Coronary artery (tissue), 2 donors: ENCODE data around the gene CACNA1C.

ENCODE experiments used
- DNase-seq: peaks from one replicate; pipeline ENCODE4 v3.0.0-alpha.2; 2017; ENCODE audit warnings: low spot score
- H3K27ac ChIP-seq, 2 donors: fragments of 200-600 bp; sonication (generic); one replicate each; pipeline ENCODE4 v1.5.1; 2016 to 2019
- H3K4me3 ChIP-seq: fragments of 200-600 bp; sonication (generic); 2 replicates; pipeline ENCODE4 v1.5.1; 2016; ENCODE audit warnings: mild to moderate bottlenecking, moderate library complexity
- TF ChIP-seq, protein P1 (sequence below): fragments of 200-600 bp; sonication (generic); IDR thresholded peaks from one replicate; pipeline ENCODE4 v1.5.1; 2019; ENCODE audit warnings: antibody characterized with exemption

The CACNA1C gene

DNA sequence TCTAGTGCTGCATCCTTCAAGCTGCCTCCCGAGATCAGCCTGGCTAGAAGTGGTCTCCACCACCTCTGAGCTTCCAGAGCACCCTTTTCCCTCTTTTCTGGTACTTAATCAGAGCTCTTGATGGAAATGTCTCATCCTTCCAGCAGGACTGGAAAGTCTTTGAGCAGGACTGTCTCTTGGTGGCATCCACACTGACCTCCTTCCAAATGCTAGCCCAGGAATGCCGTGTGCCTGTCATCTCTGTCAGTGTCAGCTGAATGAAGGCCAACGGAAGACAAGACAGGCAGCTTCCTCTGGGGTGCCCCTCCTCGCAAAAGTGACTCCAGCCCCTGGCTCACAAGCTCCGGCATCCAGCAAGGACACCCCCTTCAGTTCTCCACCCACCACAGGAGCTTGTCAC lies 570.7 kb downstream of the CACNA1C start:
- no peak for DNase-seq
- TF ChIP-seq, protein P1, sequence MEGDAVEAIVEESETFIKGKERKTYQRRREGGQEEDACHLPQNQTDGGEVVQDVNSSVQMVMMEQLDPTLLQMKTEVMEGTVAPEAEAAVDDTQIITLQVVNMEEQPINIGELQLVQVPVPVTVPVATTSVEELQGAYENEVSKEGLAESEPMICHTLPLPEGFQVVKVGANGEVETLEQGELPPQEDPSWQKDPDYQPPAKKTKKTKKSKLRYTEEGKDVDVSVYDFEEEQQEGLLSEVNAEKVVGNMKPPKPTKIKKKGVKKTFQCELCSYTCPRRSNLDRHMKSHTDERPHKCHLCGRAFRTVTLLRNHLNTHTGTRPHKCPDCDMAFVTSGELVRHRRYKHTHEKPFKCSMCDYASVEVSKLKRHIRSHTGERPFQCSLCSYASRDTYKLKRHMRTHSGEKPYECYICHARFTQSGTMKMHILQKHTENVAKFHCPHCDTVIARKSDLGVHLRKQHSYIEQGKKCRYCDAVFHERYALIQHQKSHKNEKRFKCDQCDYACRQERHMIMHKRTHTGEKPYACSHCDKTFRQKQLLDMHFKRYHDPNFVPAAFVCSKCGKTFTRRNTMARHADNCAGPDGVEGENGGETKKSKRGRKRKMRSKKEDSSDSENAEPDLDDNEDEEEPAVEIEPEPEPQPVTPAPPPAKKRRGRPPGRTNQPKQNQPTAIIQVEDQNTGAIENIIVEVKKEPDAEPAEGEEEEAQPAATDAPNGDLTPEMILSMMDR, result no peak
- H3K4me3 ChIP-seq, result no peak overlapping the region
- no peak overlapping the region for H3K27ac ChIP-seq

DNA sequence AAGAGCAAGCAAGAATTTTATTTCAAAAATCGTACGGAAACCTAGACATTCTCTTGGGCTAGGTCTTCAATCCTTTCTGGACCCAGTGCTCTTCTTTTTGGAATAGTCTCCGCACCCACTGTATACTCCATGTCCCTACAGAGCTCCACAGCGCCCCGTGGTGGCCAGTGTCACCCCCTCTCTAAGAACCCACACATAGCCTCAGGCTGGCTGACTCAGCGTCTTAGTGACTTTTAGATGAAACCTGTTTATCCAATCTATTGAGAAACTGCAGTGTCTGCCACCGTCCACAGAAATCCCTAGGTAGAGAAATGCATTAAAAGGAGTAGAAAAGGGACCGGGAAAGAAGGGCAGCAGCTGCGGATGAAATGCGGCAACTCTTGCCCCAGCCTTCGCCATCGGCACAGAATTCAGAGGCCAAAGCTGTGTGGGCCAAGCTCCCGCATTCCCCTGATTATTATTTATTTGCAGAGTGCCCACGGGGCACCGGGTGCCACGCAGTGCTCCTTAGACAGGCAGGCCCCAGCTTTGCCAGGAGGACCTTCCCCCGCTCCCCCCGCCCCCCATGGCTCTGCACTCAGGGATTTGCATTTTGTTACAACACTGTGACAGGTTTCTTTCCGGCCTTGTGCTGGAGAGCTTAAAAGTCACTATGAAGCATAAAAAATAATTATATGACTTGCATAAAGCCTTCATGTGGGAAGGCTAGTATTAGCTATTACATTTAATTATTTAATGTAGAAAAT lies 571.9 kb downstream of the CACNA1C start:
- Histone ChIP-seq H3K4me3 (no peak overlapping the region), H3K27ac (no peak overlapping the region)
- TF ChIP-seq, protein P1, result no peak
- DNase-seq, result no peak

DNA sequence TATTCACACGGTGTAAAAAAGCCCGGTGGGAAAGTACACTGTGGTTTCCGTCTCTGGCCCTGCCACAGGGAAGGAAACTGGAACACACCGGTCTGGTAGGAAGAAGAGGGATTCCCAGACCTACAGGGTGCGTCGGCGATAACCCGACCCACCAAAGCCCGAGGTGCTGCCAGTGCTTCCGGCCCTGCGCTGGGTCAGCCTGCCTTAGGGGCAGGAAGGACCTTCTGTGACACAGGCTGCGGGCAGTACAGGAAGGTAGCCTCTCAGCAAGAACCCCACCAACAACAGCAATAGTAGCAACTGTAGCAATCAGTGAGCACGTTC lies 572.5 kb downstream of the CACNA1C start:
- TF ChIP-seq, protein P1, result no peak
- DNase-seq, result no peak

DNA sequence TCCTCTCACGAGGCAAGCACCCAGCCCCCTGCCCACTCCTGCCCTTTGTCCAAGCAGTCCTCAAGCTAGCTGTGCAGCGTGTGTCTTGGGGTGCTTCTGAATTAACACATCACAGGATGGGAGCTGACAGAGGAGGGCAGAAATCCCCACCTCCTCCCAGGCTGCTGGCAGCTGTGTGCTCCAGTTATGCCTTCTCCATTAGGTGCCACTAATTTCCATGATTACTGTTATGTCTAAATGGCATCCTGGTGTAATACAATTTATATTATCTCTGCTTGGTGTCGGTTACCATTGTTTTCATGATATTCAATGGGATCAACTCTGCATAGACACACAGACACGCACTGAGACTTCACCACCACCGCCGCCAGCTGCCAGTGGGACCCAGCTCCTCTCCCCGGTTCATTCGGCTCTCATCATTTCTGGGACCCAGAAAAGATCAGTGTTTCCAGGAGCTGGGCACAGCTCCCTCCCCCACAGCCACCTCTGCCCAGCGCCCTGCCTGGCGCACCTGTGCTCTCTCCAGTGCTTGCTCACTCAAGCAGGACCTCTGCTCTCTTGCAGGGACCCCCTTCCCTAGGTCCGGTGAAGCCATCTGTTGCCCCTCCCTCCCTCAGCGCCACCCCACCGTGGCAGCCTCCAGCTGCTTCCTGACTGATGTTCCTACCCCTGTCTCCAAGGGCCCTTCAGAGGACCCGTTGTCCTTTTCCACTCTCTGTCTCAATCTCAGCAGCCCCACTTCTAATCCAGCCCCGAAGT lies 574.5 kb downstream of the CACNA1C start:
- H3K27ac ChIP-seq, result peak overlapping the region in 1 of 2 donors; percentile 13
- no peak for DNase-seq
- no peak overlapping the region for H3K4me3 ChIP-seq
- TF ChIP-seq, protein P1, result no peak

More for the DNA sequence above, 572.5 kb downstream of the CACNA1C start:
- H3K4me3 ChIP-seq, result no peak overlapping the region
- no peak overlapping the region for H3K27ac ChIP-seq

DNA sequence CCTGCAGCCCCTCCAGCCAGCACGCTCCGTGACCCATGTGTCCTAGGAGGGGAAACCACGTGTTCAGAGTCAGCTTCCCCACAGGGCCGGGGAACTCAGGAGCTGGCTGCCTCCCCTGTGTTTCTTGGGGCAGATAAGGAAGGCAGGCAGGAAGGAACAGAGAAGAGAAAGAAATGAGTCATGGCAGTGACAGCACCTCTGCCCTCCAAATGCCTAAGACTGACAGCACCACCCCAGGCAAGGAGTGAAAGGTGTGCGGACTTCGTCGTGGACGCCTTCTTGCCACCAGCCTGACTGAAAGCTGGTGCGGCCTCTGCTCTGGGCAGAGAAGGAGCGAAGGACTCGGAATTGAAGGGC lies 575.0 kb downstream of the CACNA1C start:
- peak overlapping the region in 1 of 2 donors; percentile 13 for H3K27ac ChIP-seq
- DNase-seq, result no peak
- H3K4me3 ChIP-seq, result no peak overlapping the region
- TF ChIP-seq, protein P1, result no peak

DNA sequence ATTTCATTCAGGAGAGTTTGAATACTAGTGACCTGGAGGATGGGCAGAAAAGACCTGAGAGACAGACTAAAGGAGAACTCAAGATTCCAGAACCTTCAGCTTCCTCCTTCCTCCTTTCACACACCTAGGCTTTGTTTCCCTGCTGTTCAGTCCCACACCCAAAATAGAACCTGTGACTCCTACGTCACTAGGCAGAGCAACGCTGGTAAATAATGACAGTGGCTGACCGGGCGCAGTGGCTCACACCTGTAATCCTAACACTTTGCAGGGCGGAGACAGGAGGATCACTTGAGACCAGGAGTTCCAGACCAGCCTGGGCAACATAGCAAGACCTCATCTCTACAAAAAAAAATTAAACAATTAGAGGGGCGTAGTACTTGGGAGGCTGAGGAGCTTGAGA lies 575.6 kb downstream of the CACNA1C start:
- TF ChIP-seq, protein P1, result no peak
- Histone ChIP-seq H3K4me3 (no peak overlapping the region), H3K27ac (no peak overlapping the region)
- no peak for DNase-seq

DNA sequence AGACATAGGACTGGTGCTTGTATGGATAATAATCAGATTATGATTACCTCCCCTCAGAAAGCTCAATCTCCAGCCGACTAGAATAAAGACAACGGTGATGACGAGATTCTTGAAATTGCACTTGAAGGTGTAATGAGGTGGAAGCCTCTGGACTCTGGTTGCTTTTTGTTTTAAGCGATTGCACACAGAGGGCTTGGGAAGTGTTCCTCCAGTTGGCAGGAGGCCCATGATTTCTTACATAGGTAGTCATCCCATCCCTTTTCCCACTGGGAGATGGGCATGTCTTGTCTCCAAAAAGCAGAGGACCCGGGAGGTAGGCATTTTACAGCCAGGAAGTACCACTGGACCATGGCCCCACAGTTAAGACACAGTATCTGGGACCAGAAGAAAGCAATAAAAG lies 576.3 kb downstream of the CACNA1C start:
- no peak overlapping the region for H3K4me3 ChIP-seq
- H3K27ac ChIP-seq, result peak overlapping the region in 1 of 2 donors; percentile 79
- TF ChIP-seq, protein P1, result no peak
- DNase-seq, result no peak
